CD4-positive, alpha-beta T cell treated with Interleukin-6 for 4 hours (primary cell): ENCODE results near the gene TLN1.

Experiments used
- DNase-seq: peaks from one replicate; pipeline ENCODE4 v3.0.0-alpha.2; 2020; ENCODE audit warnings: mixed read lengths

TLN1 gene

GRCh38 chr9:35749515-35750255, 17.7 kb upstream of the TLN1 start:
- DNase-seq, result peak; percentile 61

- DNase-seq, result peak; percentile 73
These were observed 17.0 kb upstream of the TLN1 start, which contains the start of the genes GBA2 and RGP1 for GRCh38 chr9:35748858-35749514. Gene GBA2 (minus strand): TSS chr9:35749228. CDS start chr9:35748704, 524 bp downstream. Gene RGP1 (plus strand): TSS chr9:35749287. CDS start chr9:35749756, 469 bp downstream.

DNA sequence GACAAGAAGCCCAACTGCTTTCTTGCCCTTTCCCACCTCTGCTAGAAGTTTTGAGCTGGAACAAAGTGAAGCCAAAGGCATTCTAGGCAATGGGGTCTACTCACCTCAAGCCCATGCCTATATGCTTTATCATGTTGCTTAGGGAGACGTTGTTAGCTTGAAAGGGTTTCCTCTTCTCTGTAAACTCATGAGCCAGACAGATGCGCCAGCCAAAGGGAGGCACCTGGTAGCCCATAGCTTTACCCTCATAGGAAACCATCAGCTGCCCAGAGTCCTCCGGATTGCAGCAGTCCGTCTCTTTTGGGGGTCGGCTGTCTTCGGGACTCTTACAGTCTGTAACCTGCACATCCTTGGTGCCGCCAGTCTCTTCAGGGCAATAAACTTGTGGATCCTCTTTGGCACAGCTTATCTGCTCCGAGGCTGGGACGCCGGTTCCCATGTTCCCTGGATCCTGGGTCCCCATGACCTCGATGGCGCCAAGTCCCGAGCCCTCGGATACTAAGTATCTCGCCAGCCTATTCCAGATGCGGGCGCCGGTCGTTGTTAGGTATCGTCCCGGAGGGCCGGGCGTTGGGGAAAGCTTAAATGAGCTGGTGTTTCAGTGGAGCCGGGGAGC, 16.4 kb upstream of the TLN1 start:
- DNase-seq, result peak; percentile 20

- DNase-seq, result no peak
These were observed 14.6 kb upstream of the TLN1 start for GRCh38 chr9:35746583-35746982.

- DNase-seq, result no peak
These were observed 13.6 kb upstream of the TLN1 start for GRCh38 chr9:35745569-35745968.

DNA sequence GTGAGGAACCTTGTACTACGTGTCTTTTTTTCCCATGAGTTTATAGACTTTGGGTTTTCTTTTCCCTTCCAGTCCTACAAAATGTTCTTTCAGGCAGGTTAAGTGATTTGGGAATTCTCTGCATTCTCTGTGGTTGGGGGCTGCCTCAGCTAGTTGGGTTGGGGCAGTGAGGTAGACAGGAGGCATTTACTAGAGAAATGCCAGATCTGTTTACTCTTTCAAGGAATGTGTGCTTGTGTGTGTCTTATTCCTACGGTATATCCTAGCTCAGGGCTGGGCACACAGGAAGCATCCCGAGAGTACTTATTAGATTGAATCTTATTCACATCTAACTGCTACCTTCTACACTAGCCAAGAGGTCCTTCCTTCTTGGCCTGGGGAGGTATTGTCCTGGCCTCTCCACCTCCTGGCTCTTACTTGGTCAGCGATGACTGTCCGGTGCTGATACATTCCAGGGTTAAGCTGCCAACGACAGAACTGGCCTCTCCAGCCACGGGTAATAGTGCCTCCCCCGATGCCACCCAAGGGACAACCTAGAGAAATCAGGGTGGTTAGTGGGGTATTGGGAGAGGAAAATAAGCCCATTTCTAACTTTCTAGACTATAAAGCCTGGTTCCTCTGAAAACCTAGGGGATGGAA, 12.0 kb upstream of the TLN1 start:
- DNase-seq, result no peak

- DNase-seq, result no peak
These were observed 11.5 kb upstream of the TLN1 start for GRCh38 chr9:35743452-35743851.

- no peak for DNase-seq
These were observed 9.7 kb upstream of the TLN1 start for GRCh38 chr9:35741740-35742139.

DNA sequence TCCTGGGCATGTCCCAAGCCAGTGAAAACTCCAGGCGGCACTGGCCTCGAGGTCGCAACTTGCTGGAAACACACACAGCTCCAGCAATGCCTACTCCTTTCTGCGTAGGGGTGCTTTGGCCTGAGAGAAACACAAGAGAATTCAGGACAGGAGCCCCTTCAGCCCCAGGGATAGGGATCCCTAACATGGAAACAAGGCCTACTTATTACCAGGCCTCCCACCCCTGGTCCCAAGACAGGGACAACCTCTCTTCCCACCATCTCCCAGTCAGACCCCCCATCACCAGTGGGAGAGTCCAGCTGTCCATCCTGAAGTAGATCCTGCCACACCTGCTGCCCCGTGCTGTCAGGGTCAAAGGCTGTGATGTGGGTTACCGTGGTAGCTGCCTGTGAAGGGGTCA, 8.2 kb upstream of the TLN1 start:
- no peak for DNase-seq

DNA sequence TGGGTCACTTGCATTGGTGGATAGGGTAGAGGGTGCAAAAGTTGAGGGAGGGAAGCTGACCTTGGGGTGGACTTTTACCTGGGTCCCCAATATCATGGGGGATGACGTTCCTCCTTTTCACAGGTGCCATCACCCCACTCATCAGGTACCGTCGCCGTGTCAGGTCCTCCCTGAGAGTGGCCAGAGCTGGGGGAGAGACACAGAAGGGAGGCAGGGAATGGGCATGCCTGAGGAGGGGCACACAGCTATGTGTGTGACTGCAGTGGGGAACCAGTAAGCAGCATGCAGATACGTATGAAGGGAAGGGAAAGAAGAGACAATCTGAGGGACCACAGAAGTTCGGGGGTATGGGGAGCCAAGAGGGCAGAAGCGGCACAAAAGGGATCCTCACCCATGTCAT, 6.9 kb upstream of the TLN1 start:
- DNase-seq, result no peak

- DNase-seq, result no peak
These were observed 6.2 kb upstream of the TLN1 start for GRCh38 chr9:35738186-35738585.

DNA sequence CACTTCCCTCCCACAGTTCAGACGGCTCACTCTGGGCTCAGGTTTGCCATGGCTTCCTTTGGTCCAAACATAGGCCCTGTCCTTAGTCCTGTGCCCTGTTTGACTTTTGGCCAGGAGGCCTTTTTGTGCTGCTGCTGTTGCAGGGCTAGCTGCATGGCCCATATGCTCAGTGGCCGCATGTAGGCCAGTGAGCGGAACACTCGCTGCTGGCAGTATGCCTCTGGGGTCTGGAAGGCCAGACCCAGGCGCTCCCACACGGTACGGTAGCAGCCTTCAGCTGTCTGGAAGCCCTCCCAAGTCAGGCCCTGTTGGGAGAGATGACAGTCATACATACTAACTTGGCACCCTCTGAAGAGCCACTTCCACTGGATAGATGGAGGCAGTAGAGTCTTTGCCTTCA, 5.1 kb upstream of the TLN1 start:
- no peak for DNase-seq

DNA sequence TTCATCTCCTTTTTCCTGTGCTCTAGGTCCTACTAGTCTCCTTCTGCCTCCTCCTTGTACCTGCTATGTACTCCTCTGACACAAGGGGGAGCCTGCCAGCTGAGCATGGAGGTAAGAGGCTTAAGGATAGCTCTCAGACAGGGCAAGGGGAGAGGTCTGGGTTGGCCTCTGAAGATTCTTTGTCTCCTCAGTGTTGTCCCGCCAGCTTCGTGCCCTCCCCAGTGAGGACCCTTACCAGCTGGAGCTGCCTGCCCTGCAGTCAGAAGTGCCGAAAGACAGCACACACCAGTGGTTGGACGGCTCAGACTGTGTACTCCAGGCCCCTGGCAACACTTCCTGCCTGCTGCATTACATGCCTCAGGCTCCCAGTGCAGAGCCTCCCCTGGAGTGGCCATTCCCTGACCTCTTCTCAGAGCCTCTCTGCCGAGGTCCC, 4.2 kb upstream of the TLN1 start:
- peak; percentile 71 for DNase-seq

- DNase-seq, result no peak
These were observed 2.1 kb upstream of the TLN1 start for GRCh38 chr9:35734096-35734495.

GRCh38 chr9:35732800-35733541, 976 bp upstream of the TLN1 start:
- no peak for DNase-seq

DNA sequence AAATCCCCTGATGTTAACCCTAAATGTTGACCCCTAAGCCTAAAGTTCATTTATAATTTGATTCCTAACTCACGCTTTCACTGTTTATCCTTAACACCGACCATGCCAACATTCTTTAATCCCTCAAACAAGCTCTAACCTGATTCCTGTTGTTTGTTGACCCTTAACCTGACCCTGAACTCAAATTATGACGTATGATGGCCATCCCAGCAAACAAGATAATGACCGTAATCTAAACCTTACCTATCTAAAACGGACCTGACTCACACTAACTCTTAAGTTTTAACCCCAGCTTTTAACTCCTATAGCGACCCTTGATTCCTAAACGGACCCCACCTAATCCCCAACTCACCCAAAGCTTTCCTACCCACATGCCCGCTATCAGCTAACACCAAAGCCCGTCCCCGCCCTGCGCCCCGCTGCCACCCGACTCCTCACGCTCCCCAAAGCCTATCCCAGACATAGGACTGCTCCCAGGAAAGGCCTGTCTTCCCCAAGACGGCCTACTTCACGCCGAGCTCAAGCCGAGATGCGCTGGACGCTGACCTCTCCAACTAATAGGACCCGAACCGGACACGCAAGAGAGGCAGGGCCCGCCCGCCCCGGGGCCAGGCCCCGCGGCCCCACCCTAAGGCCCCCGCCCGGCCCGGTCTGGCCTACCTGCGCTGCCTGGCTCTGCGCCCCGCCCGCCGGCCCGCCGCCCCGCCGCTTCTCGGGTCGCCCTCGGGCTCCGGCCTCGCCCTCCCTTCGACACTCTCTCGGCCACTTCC, 395 bp downstream of the TLN1 start:
- DNase-seq, result no peak

- DNase-seq, result no peak
These were observed 1.5 kb downstream of the TLN1 start for GRCh38 chr9:35730486-35730854.

DNA sequence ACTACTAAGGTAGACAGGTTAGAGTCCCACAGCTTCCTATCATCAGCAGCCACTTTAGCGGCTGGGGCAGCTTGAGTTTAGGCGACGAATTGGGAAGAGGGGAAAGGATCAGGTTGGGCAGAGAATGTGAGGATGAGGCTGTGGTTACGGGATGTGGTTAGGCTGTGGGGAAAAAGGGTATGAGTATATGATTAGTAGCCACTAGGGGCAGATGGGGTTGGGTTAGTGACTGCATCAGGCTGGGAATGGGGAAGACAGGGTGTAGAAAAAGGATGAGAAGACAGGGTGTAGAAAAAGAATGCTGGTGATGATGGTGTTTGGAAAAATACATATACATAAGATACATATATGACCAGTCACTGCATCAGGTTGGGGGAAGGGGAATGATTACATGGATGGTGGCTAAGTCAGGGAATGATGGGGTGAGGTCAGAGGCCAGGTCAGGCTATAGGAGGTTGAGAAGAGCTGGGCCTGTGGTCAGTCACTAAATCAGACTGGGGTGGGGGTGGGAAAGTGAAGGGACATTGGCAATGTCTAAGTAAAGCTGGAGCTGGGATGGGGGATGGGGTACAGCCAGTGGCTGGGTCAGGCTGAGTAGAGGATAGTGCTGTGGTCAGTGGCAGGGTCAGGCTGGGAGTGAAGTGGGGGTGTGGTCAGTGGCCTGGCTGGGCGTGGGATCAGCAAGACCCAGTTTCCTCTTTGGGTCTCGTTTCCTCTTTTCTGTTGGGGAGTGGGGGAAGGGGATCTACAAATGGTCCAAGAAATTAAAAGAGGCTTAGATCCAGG, 2.1 kb downstream of the TLN1 start:
- DNase-seq, result peak; percentile 32

GRCh38 chr9:35729101-35729500, 2.9 kb downstream of the TLN1 start:
- no peak for DNase-seq

- peak; percentile 51 for DNase-seq
These were observed 3.7 kb downstream of the TLN1 start for GRCh38 chr9:35728041-35728971.
